Stimulated activated CD4-positive, alpha-beta T cell treated with anti-CD3 and anti-CD28 coated beads, Interleukin-12 subunit alpha, Interleukin-12 subunit beta, amount 100 ng/mL, for 4 hours (primary cell): Measurements from ENCODE around the gene SQSTM1.

Experiments used
- DNase-seq: peaks from one replicate; pipeline ENCODE4 v3.0.0-alpha.2; 2020

Gene SQSTM1

GRCh38 chr5:179806250-179807048 is 14.3 kb upstream of the SQSTM1 start, which contains the start of gene MGAT4B:
Gene MGAT4B, minus strand, starts transcription at chr5:179806866. Its CDS starts 283 bp downstream, at chr5:179806583.
- peak; percentile 66 for DNase-seq

- no peak for DNase-seq
Measured at GRCh38 chr5:179812135-179812825, 8.4 kb upstream of the SQSTM1 start.

GRCh38 chr5:179812997-179813607 is 7.6 kb upstream of the SQSTM1 start:
- DNase-seq = no peak

- DNase-seq = no peak
Measured at GRCh38 chr5:179814090-179814489, 6.6 kb upstream of the SQSTM1 start.

- no peak for DNase-seq
Measured at GRCh38 chr5:179815491-179816249, 5.0 kb upstream of the SQSTM1 start.

GRCh38 chr5:179816401-179816795 is 4.3 kb upstream of the SQSTM1 start:
- DNase-seq = no peak

GRCh38 chr5:179816796-179817469 is 3.8 kb upstream of the SQSTM1 start:
- no peak for DNase-seq

- DNase-seq = no peak
Measured at GRCh38 chr5:179817470-179817840, 3.2 kb upstream of the SQSTM1 start.

GRCh38 chr5:179817890-179818745 is 2.6 kb upstream of the SQSTM1 start:
- DNase-seq = no peak

GRCh38 chr5:179818746-179819295 is 1.9 kb upstream of the SQSTM1 start:
- peak; percentile 71 for DNase-seq

- peak; percentile 41 for DNase-seq
Measured at GRCh38 chr5:179819296-179820126, 1.2 kb upstream of the SQSTM1 start.

- DNase-seq = no peak
Measured at GRCh38 chr5:179820127-179820482, 600 bp upstream of the SQSTM1 start.

GRCh38 chr5:179821298-179822058 is 773 bp downstream of the SQSTM1 start:
- DNase-seq = peak; percentile 78

- DNase-seq = no peak
Measured at GRCh38 chr5:179822059-179822432, 1.3 kb downstream of the SQSTM1 start.

- DNase-seq = no peak
Measured at GRCh38 chr5:179822444-179822990, 1.8 kb downstream of the SQSTM1 start.

GRCh38 chr5:179823937-179824744 is 3.4 kb downstream of the SQSTM1 start:
- no peak for DNase-seq

GRCh38 chr5:179824745-179825112 is 4.0 kb downstream of the SQSTM1 start:
- no peak for DNase-seq

GRCh38 chr5:179825655-179826182 is 5.0 kb downstream of the SQSTM1 start:
- no peak for DNase-seq
